ENCODE measurements around the gene CHAT. TPM values are rescaled to one million over a fixed set of nuclear protein-coding genes. Genes with fewer than 3 reads are reported as not detected.

Gene CHAT
- polyA plus RNA-seq, 3 donors from 2014 or later, result not detected

GRCh38 chr10:49620286-49620810 lies 6.5 kb downstream of the CHAT start:
- Mint-ChIP-seq H3K4me1 (no peaks in the 10 kb centered on the region), H3K36me3 (no peaks in the 10 kb centered on the region), H3K4me3 (no peak overlapping the region), H3K27me3 (ENCODE audit: low read depth in 3 of 3) (peaks cover 5 to 9% (median 6%) of the 10 kb centered on the region in 3 donors), H3K9me3 (no peaks in the 10 kb centered on the region), H3K27ac (no peak overlapping the region)
- no peak for DNase-seq

- Mint-ChIP-seq H3K4me3 (no peak overlapping the region), H3K9me3 (no peaks in the 10 kb centered on the region), H3K36me3 (no peaks in the 10 kb centered on the region), H3K27me3 (ENCODE audit: low read depth in 3 of 3) (peaks cover 5 to 7% (median 6%) of the 10 kb centered on the region in 3 donors), H3K27ac (no peak overlapping the region), H3K4me1 (no peaks in the 10 kb centered on the region)
- DNase-seq, result no peak
These were observed 7.1 kb downstream of the CHAT start for GRCh38 chr10:49620841-49621378.

- Mint-ChIP-seq H3K4me1 (no peaks in the 10 kb centered on the region), H3K27ac (no peak overlapping the region), H3K9me3 (no peaks in the 10 kb centered on the region), H3K27me3 (ENCODE audit: low read depth in 3 of 3) (peaks cover 5 to 7% (median 6%) of the 10 kb centered on the region in 3 donors), H3K36me3 (no peaks in the 10 kb centered on the region), H3K4me3 (no peak overlapping the region)
- no peak for DNase-seq
These were observed 7.7 kb downstream of the CHAT start for GRCh38 chr10:49621561-49621960.

- H3K4me3 Mint-ChIP-seq, result no peak overlapping the region
- H3K27ac Mint-ChIP-seq, result no peak overlapping the region
- H3K27me3 Mint-ChIP-seq (ENCODE audit: low read depth in 3 of 3), result peaks cover 5 to 9% (median 9%) of the 10 kb centered on the region in 3 donors
- H3K36me3 Mint-ChIP-seq, result no peaks in the 10 kb centered on the region
- no peaks in the 10 kb centered on the region for H3K9me3 Mint-ChIP-seq
- H3K4me1 Mint-ChIP-seq, result no peaks in the 10 kb centered on the region
- no peak for DNase-seq
These were observed 8.9 kb downstream of the CHAT start for GRCh38 chr10:49622426-49623425.

GRCh38 chr10:49624629-49625028 lies 10.8 kb downstream of the CHAT start:
- no peaks in the 10 kb centered on the region for H3K36me3 Mint-ChIP-seq
- no peaks in the 10 kb centered on the region for H3K9me3 Mint-ChIP-seq
- no peak for DNase-seq
- H3K4me1 Mint-ChIP-seq, result no peaks in the 10 kb centered on the region
- no peak overlapping the region for H3K4me3 Mint-ChIP-seq
- no peak overlapping the region for H3K27ac Mint-ChIP-seq
- H3K27me3 Mint-ChIP-seq (ENCODE audit: low read depth in 3 of 3), result peaks cover 0 to 9% (median 7%) of the 10 kb centered on the region in 3 donors

- Mint-ChIP-seq H3K36me3 (no peaks in the 10 kb centered on the region), H3K4me3 (no peak overlapping the region), H3K27ac (no peak overlapping the region), H3K4me1 (no peaks in the 10 kb centered on the region), H3K9me3 (no peaks in the 10 kb centered on the region), H3K27me3 (ENCODE audit: low read depth in 3 of 3) (peaks cover 0 to 7% (median 5%) of the 10 kb centered on the region in 3 donors)
- DNase-seq, result no peak
These were observed 11.6 kb downstream of the CHAT start for GRCh38 chr10:49625411-49625810.

GRCh38 chr10:49627038-49627437 lies 13.2 kb downstream of the CHAT start:
- H3K36me3 Mint-ChIP-seq, result no peaks in the 10 kb centered on the region
- DNase-seq, result no peak
- peaks cover 0 to 7% (median 5%) of the 10 kb centered on the region in 3 donors for H3K27me3 Mint-ChIP-seq (ENCODE audit: low read depth in 3 of 3)
- peaks cover 0 to 1% (median 0%) of the 10 kb centered on the region in 6 donors for H3K9me3 Mint-ChIP-seq
- no peak overlapping the region for H3K4me3 Mint-ChIP-seq
- H3K4me1 Mint-ChIP-seq, result no peaks in the 10 kb centered on the region
- H3K27ac Mint-ChIP-seq, result no peak overlapping the region

GRCh38 chr10:49627644-49628247 lies 13.9 kb downstream of the CHAT start:
- no peaks in the 10 kb centered on the region for H3K4me1 Mint-ChIP-seq
- H3K36me3 Mint-ChIP-seq, result no peaks in the 10 kb centered on the region
- H3K4me3 Mint-ChIP-seq, result no peak overlapping the region
- no peak overlapping the region for H3K27ac Mint-ChIP-seq
- H3K9me3 Mint-ChIP-seq, result peaks cover 0 to 2% (median 0%) of the 10 kb centered on the region in 6 donors
- peaks cover 0 to 7% (median 5%) of the 10 kb centered on the region in 3 donors for H3K27me3 Mint-ChIP-seq (ENCODE audit: low read depth in 3 of 3)
- no peak for DNase-seq

- H3K27ac Mint-ChIP-seq, result no peak overlapping the region
- H3K4me1 Mint-ChIP-seq, result no peaks in the 10 kb centered on the region
- peaks cover 0 to 5% (median 4%) of the 10 kb centered on the region in 3 donors for H3K27me3 Mint-ChIP-seq (ENCODE audit: low read depth in 3 of 3)
- H3K4me3 Mint-ChIP-seq, result no peak overlapping the region
- peaks cover 0 to 2% (median 0%) of the 10 kb centered on the region in 6 donors for H3K9me3 Mint-ChIP-seq
- DNase-seq, result no peak
- no peaks in the 10 kb centered on the region for H3K36me3 Mint-ChIP-seq
These were observed 14.8 kb downstream of the CHAT start for GRCh38 chr10:49628599-49628998.

- no peaks in the 10 kb centered on the region for H3K36me3 Mint-ChIP-seq
- no peak for DNase-seq
- peaks cover 0 to 4% (median 3%) of the 10 kb centered on the region in 3 donors for H3K27me3 Mint-ChIP-seq (ENCODE audit: low read depth in 3 of 3)
- no peak overlapping the region for H3K27ac Mint-ChIP-seq
- H3K4me1 Mint-ChIP-seq, result no peaks in the 10 kb centered on the region
- H3K4me3 Mint-ChIP-seq, result no peak overlapping the region
- peaks cover 0 to 2% (median 0%) of the 10 kb centered on the region in 6 donors for H3K9me3 Mint-ChIP-seq
These were observed 15.6 kb downstream of the CHAT start for GRCh38 chr10:49629431-49629881.

GRCh38 chr10:49631975-49632374 lies 18.1 kb downstream of the CHAT start:
- H3K36me3 Mint-ChIP-seq, result no peaks in the 10 kb centered on the region
- no peak for DNase-seq

GRCh38 chr10:49632406-49633317 lies 18.8 kb downstream of the CHAT start:
- Mint-ChIP-seq H3K4me1 (no peaks in the 10 kb centered on the region), H3K4me3 (no peak overlapping the region), H3K27me3 (ENCODE audit: low read depth in 3 of 3) (peaks cover 0 to 3% (median 1%) of the 10 kb centered on the region in 3 donors), H3K9me3 (peaks cover 0 to 2% (median 0%) of the 10 kb centered on the region in 6 donors), H3K27ac (no peak overlapping the region), H3K36me3 (no peaks in the 10 kb centered on the region)
- DNase-seq, result no peak

More at GRCh38 chr10:49631975-49632374, 18.1 kb downstream of the CHAT start:
- Mint-ChIP-seq H3K27ac (no peak overlapping the region), H3K9me3 (peaks cover 0 to 2% (median 0%) of the 10 kb centered on the region in 6 donors), H3K27me3 (ENCODE audit: low read depth in 3 of 3) (peaks cover 0 to 2% (median 1%) of the 10 kb centered on the region in 3 donors), H3K4me3 (no peak overlapping the region), H3K4me1 (no peaks in the 10 kb centered on the region)
